ENCODE measurements around the gene KIFC1. TPM values are rescaled to one million over a fixed set of nuclear protein-coding genes. Genes with fewer than 3 reads are reported as not detected.

KIFC1 gene
- total and polyA plus RNA-seq, 9 of the 15 experiments (the other 6 are each of a cell fraction or from before 2014, with no cell fraction given) = 1.3 to 95.2 (median 76.9) TPM

- TF ChIP-seq E2F6 (IDR thresholded peaks at IDR 0.05; ENCODE audit: borderline replicate concordance in 1 of 2, extremely low read depth in 1 of 2, insufficient read depth in 1 of 2, insufficient read length in 1 of 2, low read depth in 1 of 2, low read length in 1 of 2, poor library complexity in 1 of 2, severe bottlenecking in 1 of 2) (peak; percentile 94 to 98), PHTF2 (CRISPR knock-in tag; IDR thresholded peaks at IDR 0.05) (no peak), PREB (CRISPR knock-in tag; IDR thresholded peaks at IDR 0.05) (no peak), CHD2 (IDR thresholded peaks at IDR 0.05; ENCODE audit: low read depth, low read length) (peak; percentile 82), RBM17 (IDR thresholded peaks at IDR 0.05; ENCODE audit: borderline replicate concordance, low read depth, low read length) (no peak), SOX6 (IDR thresholded peaks at IDR 0.05) (no peak; the same call in 1 of the 2 replicates), KLF16 (IDR thresholded peaks at IDR 0.05) (no peak), ETS2 (tag; IDR thresholded peaks at IDR 0.05; ENCODE audit: borderline replicate concordance, poor library complexity, severe bottlenecking) (no peak), CEBPG (CRISPR knock-in tag; IDR thresholded peaks at IDR 0.05) (no peak), CEBPG (tag; conservative IDR thresholded peaks at IDR 0.05 in 1 of 2, IDR thresholded peaks at IDR 0.05 in 1 of 2) (no peak), SREBF1 (IDR thresholded peaks at IDR 0.05; ENCODE audit: borderline replicate concordance, low read depth, low read length) (no peak), LARP7 (IDR thresholded peaks at IDR 0.05) (0 out of 2 replicates have a peak, but pooled peaks have one; percentile 74), ZNF77 (CRISPR knock-in tag; IDR thresholded peaks at IDR 0.05) (no peak), ZBTB7A (IDR thresholded peaks at IDR 0.05; ENCODE audit: borderline replicate concordance, control insufficient read depth, low read depth, low read length) (no peak), DEAF1 (CRISPR knock-in tag; IDR thresholded peaks at IDR 0.05) (no peak), HDAC2 (IDR thresholded peaks at IDR 0.05) (peak; percentile 66; the same call in 1 of the 2 replicates), CREB3 (tag; conservative IDR thresholded peaks at IDR 0.05; ENCODE audit: low read depth) (no peak), HDAC6 (IDR thresholded peaks at IDR 0.05; ENCODE audit: low read depth, low read length) (no peak), C11orf30 (IDR thresholded peaks at IDR 0.05; ENCODE audit: low read depth) (peak; percentile 92), ZNF444 (CRISPR knock-in tag; IDR thresholded peaks at IDR 0.05) (no peak), ZNF830 (CRISPR knock-in tag; IDR thresholded peaks at IDR 0.05) (no peak), ZNF12 (CRISPR knock-in tag; IDR thresholded peaks at IDR 0.05) (peak; percentile 56; the same call in 1 of the 2 replicates), RB1 (IDR thresholded peaks at IDR 0.05; ENCODE audit: low read depth) (peak; percentile 89), ZNF384 (IDR thresholded peaks at IDR 0.05; ENCODE audit: low read depth, low read length) (no peak)
Measured at GRCh38 chr6:33454009-33454946, 62.7 kb downstream of the KIFC1 start, which contains the start of gene ZBTB9 (continued).
